Activated CD4-positive, alpha-beta T cell treated with anti-CD3 and anti-CD28 coated beads for 36 hours (primary cell): ENCODE data around the gene FARP1. TPM values are rescaled to one million over a fixed set of nuclear protein-coding genes. Genes with fewer than 3 reads are reported as not detected.

Experiments
- ATAC-seq: fragments of 200-7000 bp; cut with Tn5 transposase; one replicate; pipeline ENCODE4 v1.10.0; 2021; ENCODE audit warnings: mild to moderate bottlenecking, moderate library complexity
- CTCF ChIA-PET: fragments of 350-600 bp; sonication (Branson Sonifier 250); formaldehyde crosslinking; loops from one replicate; lab custom pipeline; 2021; ENCODE audit warnings: antibody characterized with exemption; lab: Charles Lee
- POLR2A ChIA-PET: fragments of 350-600 bp; sonication (Branson Sonifier 250); formaldehyde crosslinking; loops from one replicate; lab custom pipeline; 2021; ENCODE audit warnings: antibody characterized with exemption, inconsistent platforms; lab: Charles Lee
- DNase-seq: peaks from one replicate; pipeline ENCODE4 v3.0.0-alpha.2; 2020
- H3K27ac Mint-ChIP-seq: one replicate; pipeline ENCODE4 v1.8.0; 2021; ENCODE audit warnings: mixed read lengths
- H3K27me3 Mint-ChIP-seq: one replicate; pipeline ENCODE4 v1.8.0; 2021; ENCODE audit warnings: mixed read lengths
- H3K36me3 Mint-ChIP-seq: one replicate; pipeline ENCODE4 v1.8.0; 2021; ENCODE audit warnings: low read depth, mixed read lengths
- H3K4me1 Mint-ChIP-seq: one replicate; pipeline ENCODE4 v1.8.0; 2021; ENCODE audit warnings: mixed read lengths
- H3K4me3 Mint-ChIP-seq: one replicate; pipeline ENCODE4 v1.8.0; 2021; ENCODE audit warnings: mild to moderate bottlenecking, moderate library complexity, mixed read lengths
- H3K9me3 Mint-ChIP-seq: one replicate; pipeline ENCODE4 v1.8.0; 2021; ENCODE audit warnings: low read depth, mixed read lengths
- intact Hi-C, 2 experiments: fragments of 100-400 bp; cut with DNase I in 1 of 2; cut with micrococcal nuclease in 1 of 2; formaldehyde crosslinking; loops; one replicate each; pipeline versions ENCODE4 v1.14.2 to v1.15.1; 2022 to 2024; cut with DNase I, micrococcal nuclease
- total RNA-seq, 2 experiments: library from RNA; stranded (reverse); gene quantifications; one replicate each; pipeline ENCODE4 v1.2.3, GENCODE V29; 2021

The FARP1 gene
- total RNA-seq, 2 experiments from 2014 or later, result 0.25 to 0.40 TPM

GRCh38 chr13:98435376-98435775 is 292.5 kb downstream of the FARP1 start:
- Mint-ChIP-seq H3K36me3 (no peaks in the 10 kb centered on the region), H3K4me3 (no peak overlapping the region), H3K9me3 (no peaks in the 10 kb centered on the region), H3K27me3 (peaks cover 5% of the 10 kb centered on the region), H3K27ac (no peak overlapping the region), H3K4me1 (no peaks in the 10 kb centered on the region)
- DNase-seq, result no peak
- POLR2A ChIA-PET, result no interaction called here
- no peak for ATAC-seq
- intact Hi-C loops, result no loop called here
- CTCF ChIA-PET, result interaction anchor here (0.6 to 1.0 kb wide), 2 partner anchors 13 to 31 kb away, joined by 3 read pairs; no protein-coding TSS in a partner anchor

- Mint-ChIP-seq H3K36me3 (no peaks in the 10 kb centered on the region), H3K4me1 (no peaks in the 10 kb centered on the region), H3K27ac (no peak overlapping the region), H3K4me3 (no peak overlapping the region), H3K9me3 (no peaks in the 10 kb centered on the region), H3K27me3 (peaks cover 5% of the 10 kb centered on the region)
- ChIA-PET POLR2A (interaction anchor here (0.8 kb wide), 1 partner anchor 9 kb away, joined by 3 read pairs; no protein-coding TSS in a partner anchor), CTCF (interaction anchor here (1.3 kb wide), 1 partner anchor 9 kb away, joined by 7 read pairs; no protein-coding TSS in a partner anchor)
- intact Hi-C loops, result no loop called here
- DNase-seq (no peak), ATAC-seq (no peak)
Observed at GRCh38 chr13:98436233-98436910, 293.5 kb downstream of the FARP1 start.

- no peaks in the 10 kb centered on the region for H3K4me1 Mint-ChIP-seq
- no peaks in the 10 kb centered on the region for H3K9me3 Mint-ChIP-seq
- no peaks in the 10 kb centered on the region for H3K36me3 Mint-ChIP-seq
- H3K27ac Mint-ChIP-seq, result no peak overlapping the region
- DNase-seq (no peak), ATAC-seq (no peak)
- no peaks in the 10 kb centered on the region for H3K27me3 Mint-ChIP-seq
- ChIA-PET CTCF (interaction anchor here (0.7 kb wide), 1 partner anchor 74 kb away, joined by 4 read pairs; no protein-coding TSS in a partner anchor), POLR2A (interaction anchor here (1.0 kb wide), 1 partner anchor 127 kb away, joined by 3 read pairs; no protein-coding TSS in a partner anchor)
- H3K4me3 Mint-ChIP-seq, result no peak overlapping the region
- intact Hi-C loops, result no loop called here
Observed at GRCh38 chr13:98438246-98439125, 295.6 kb downstream of the FARP1 start.

- intact Hi-C loops, result no loop called here
- Mint-ChIP-seq H3K27ac (no peak overlapping the region), H3K36me3 (no peaks in the 10 kb centered on the region), H3K27me3 (no peaks in the 10 kb centered on the region), H3K9me3 (no peaks in the 10 kb centered on the region), H3K4me1 (peaks cover 3% of the 10 kb centered on the region), H3K4me3 (no peak overlapping the region)
- CTCF ChIA-PET, result interaction anchor here (0.6 kb wide), 1 partner anchor 430 kb away, joined by 3 read pairs; no protein-coding TSS in a partner anchor
- ATAC-seq (no peak), DNase-seq (no peak)
- POLR2A ChIA-PET, result interaction anchor here (1.0 kb wide), 1 partner anchor 126 kb away, joined by 3 read pairs; no protein-coding TSS in a partner anchor
Observed at GRCh38 chr13:98439126-98439828, 296.4 kb downstream of the FARP1 start.

GRCh38 chr13:98439896-98440295 is 297.0 kb downstream of the FARP1 start:
- Mint-ChIP-seq H3K4me3 (no peak overlapping the region), H3K36me3 (no peaks in the 10 kb centered on the region), H3K27ac (no peak overlapping the region), H3K9me3 (no peaks in the 10 kb centered on the region), H3K4me1 (peaks cover 5% of the 10 kb centered on the region), H3K27me3 (no peaks in the 10 kb centered on the region)
- ATAC-seq, result no peak
- ChIA-PET POLR2A (no interaction called here), CTCF (interaction anchor here (0.6 kb wide), 1 partner anchor 429 kb away, joined by 3 read pairs; no protein-coding TSS in a partner anchor)
- no peak for DNase-seq
- intact Hi-C loops, result no loop called here

- Mint-ChIP-seq H3K27me3 (no peaks in the 10 kb centered on the region), H3K4me3 (no peak overlapping the region), H3K36me3 (no peaks in the 10 kb centered on the region), H3K27ac (no peak overlapping the region), H3K4me1 (peaks cover 10% of the 10 kb centered on the region), H3K9me3 (no peaks in the 10 kb centered on the region)
- POLR2A ChIA-PET, result interaction anchor here (0.6 kb wide), 1 partner anchor 246 kb away, joined by 5 read pairs; no protein-coding TSS in a partner anchor
- DNase-seq, result no peak
- CTCF ChIA-PET, result no interaction called here
- intact Hi-C loops, result no loop called here
- ATAC-seq, result no peak
Observed at GRCh38 chr13:98440390-98441055, 297.6 kb downstream of the FARP1 start.

GRCh38 chr13:98441056-98441676 is 298.3 kb downstream of the FARP1 start:
- Mint-ChIP-seq H3K27me3 (no peaks in the 10 kb centered on the region), H3K9me3 (no peaks in the 10 kb centered on the region), H3K36me3 (no peaks in the 10 kb centered on the region), H3K4me3 (no peak overlapping the region), H3K4me1 (peaks cover 15% of the 10 kb centered on the region), H3K27ac (no peak overlapping the region)
- ChIA-PET POLR2A (no interaction called here), CTCF (interaction anchor here (0.6 to 1.8 kb wide), 2 partner anchors 212 to 402 kb away, joined by 3 to 6 read pairs; no protein-coding TSS in a partner anchor)
- ATAC-seq (no peak), DNase-seq (no peak)
- intact Hi-C loops, result no loop called here

GRCh38 chr13:98442391-98443230 is 299.7 kb downstream of the FARP1 start:
- no peak overlapping the region for H3K27ac Mint-ChIP-seq
- H3K36me3 Mint-ChIP-seq, result peaks cover 6% of the 10 kb centered on the region
- peaks cover 15% of the 10 kb centered on the region for H3K4me1 Mint-ChIP-seq
- intact Hi-C loops, result no loop called here
- no peak for DNase-seq
- H3K27me3 Mint-ChIP-seq, result no peaks in the 10 kb centered on the region
- POLR2A ChIA-PET, result no interaction called here
- no peak for ATAC-seq
- CTCF ChIA-PET, result interaction anchor here (0.7 to 6.0 kb wide), 4 partner anchors 12 to 215 kb away, joined by 3 to 103 read pairs (median 4); no protein-coding TSS in a partner anchor
- no peak overlapping the region for H3K4me3 Mint-ChIP-seq
- H3K9me3 Mint-ChIP-seq, result no peaks in the 10 kb centered on the region

GRCh38 chr13:98443329-98443728 is 300.4 kb downstream of the FARP1 start:
- CTCF ChIA-PET, result interaction anchor here (0.7 to 6.0 kb wide), 3 partner anchors 12 to 229 kb away, joined by 3 to 103 read pairs (median 48); no protein-coding TSS in a partner anchor
- Mint-ChIP-seq H3K36me3 (peaks cover 6% of the 10 kb centered on the region), H3K27ac (no peak overlapping the region), H3K4me3 (no peak overlapping the region), H3K9me3 (no peaks in the 10 kb centered on the region), H3K27me3 (no peaks in the 10 kb centered on the region), H3K4me1 (peaks cover 15% of the 10 kb centered on the region)
- intact Hi-C loops, result no loop called here
- ATAC-seq (no peak), DNase-seq (no peak)
- POLR2A ChIA-PET, result no interaction called here
